ENCODE measurements around the gene LASP1.

LASP1 gene

GRCh38 chr17:38918916-38919315, 49.1 kb downstream of the LASP1 start:
- H3K27me3 ChIP-seq: no peaks in the 10 kb centered on the region
- peaks cover 41 to 66% (median 54%) of the 10 kb centered on the region in 3 donors for H3K36me3 ChIP-seq
- peaks cover 6 to 69% (median 58%) of the 10 kb centered on the region in 4 donors for H3K4me1 ChIP-seq
- TF ChIP-seq, protein P1, sequence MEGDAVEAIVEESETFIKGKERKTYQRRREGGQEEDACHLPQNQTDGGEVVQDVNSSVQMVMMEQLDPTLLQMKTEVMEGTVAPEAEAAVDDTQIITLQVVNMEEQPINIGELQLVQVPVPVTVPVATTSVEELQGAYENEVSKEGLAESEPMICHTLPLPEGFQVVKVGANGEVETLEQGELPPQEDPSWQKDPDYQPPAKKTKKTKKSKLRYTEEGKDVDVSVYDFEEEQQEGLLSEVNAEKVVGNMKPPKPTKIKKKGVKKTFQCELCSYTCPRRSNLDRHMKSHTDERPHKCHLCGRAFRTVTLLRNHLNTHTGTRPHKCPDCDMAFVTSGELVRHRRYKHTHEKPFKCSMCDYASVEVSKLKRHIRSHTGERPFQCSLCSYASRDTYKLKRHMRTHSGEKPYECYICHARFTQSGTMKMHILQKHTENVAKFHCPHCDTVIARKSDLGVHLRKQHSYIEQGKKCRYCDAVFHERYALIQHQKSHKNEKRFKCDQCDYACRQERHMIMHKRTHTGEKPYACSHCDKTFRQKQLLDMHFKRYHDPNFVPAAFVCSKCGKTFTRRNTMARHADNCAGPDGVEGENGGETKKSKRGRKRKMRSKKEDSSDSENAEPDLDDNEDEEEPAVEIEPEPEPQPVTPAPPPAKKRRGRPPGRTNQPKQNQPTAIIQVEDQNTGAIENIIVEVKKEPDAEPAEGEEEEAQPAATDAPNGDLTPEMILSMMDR (IDR thresholded peaks at IDR 0.05): no peak
- no peak overlapping the region for H3K4me3 ChIP-seq
- intact Hi-C loops (cut with DNase I; ENCODE audit: low total_unique reads): no loop called here
- DNase-seq: no peak
- H3K27ac ChIP-seq: peak overlapping the region; percentile 84
- H3K9me3 ChIP-seq: no peaks in the 10 kb centered on the region

- H3K27ac ChIP-seq: peak overlapping the region; percentile 84
- DNase-seq: peak in 1 of 2 donors; percentile 62
- H3K4me3 ChIP-seq: no peak overlapping the region
- intact Hi-C loops (cut with DNase I; ENCODE audit: low total_unique reads): no loop called here
- TF ChIP-seq, protein P1 (IDR thresholded peaks at IDR 0.05): no peak
- no peaks in the 10 kb centered on the region for H3K9me3 ChIP-seq
- no peaks in the 10 kb centered on the region for H3K27me3 ChIP-seq
- H3K36me3 ChIP-seq: peaks cover 37 to 60% (median 48%) of the 10 kb centered on the region in 3 donors
- H3K4me1 ChIP-seq: peaks cover 6 to 65% (median 55%) of the 10 kb centered on the region in 4 donors
Measured at GRCh38 chr17:38919316-38920078, 49.6 kb downstream of the LASP1 start.

GRCh38 chr17:38920374-38921291, 50.8 kb downstream of the LASP1 start:
- H3K9me3 ChIP-seq: no peaks in the 10 kb centered on the region
- DNase-seq: peak in 1 of 2 donors; percentile 68
- H3K36me3 ChIP-seq: peaks cover 25 to 49% (median 36%) of the 10 kb centered on the region in 3 donors
- intact Hi-C loops (cut with DNase I; ENCODE audit: low total_unique reads): no loop called here
- H3K4me1 ChIP-seq: peaks cover 6 to 72% (median 58%) of the 10 kb centered on the region in 4 donors
- no peaks in the 10 kb centered on the region for H3K27me3 ChIP-seq
- H3K27ac ChIP-seq: peak overlapping the region; percentile 84
- TF ChIP-seq, protein P1 (IDR thresholded peaks at IDR 0.05): no peak
- no peak overlapping the region for H3K4me3 ChIP-seq

- TF ChIP-seq, protein P1 (IDR thresholded peaks at IDR 0.05): no peak
- no peak overlapping the region for H3K4me3 ChIP-seq
- peak overlapping the region; percentile 84 for H3K27ac ChIP-seq
- DNase-seq: peak in 1 of 2 donors; percentile 63
- H3K9me3 ChIP-seq: no peaks in the 10 kb centered on the region
- peaks cover 6 to 85% (median 66%) of the 10 kb centered on the region in 4 donors for H3K4me1 ChIP-seq
- H3K27me3 ChIP-seq: no peaks in the 10 kb centered on the region
- intact Hi-C loops (cut with DNase I; ENCODE audit: low total_unique reads): no loop called here
- peaks cover 15 to 36% (median 24%) of the 10 kb centered on the region in 3 donors for H3K36me3 ChIP-seq
Measured at GRCh38 chr17:38921756-38922411, 52.0 kb downstream of the LASP1 start.
